Endothelial cell of umbilical vein (primary cell): ENCODE measurements around the gene TBC1D5. TPM values are rescaled to one million over a fixed set of nuclear protein-coding genes. Genes with fewer than 3 reads are reported as not detected.

Experiments used
- BruUV-seq: library from RNA; stranded (reverse); fragments of 400-500 nt; replicated peaks from 2 replicates; lab custom pipeline; 2021; lab: Mats Ljungman, UMichigan
- CTCF ChIA-PET: fragments of 300-600, 350-600 bp; sonication (Branson Sonifier 250); formaldehyde crosslinking; loops from one replicate; lab custom pipeline; 2021; ENCODE audit warnings: antibody characterized with exemption, inconsistent platforms; lab: Charles Lee
- POLR2A ChIA-PET: fragments of 300-600, 350-600 bp; sonication (Branson Sonifier 250); formaldehyde crosslinking; loops from one replicate; lab custom pipeline; 2021; ENCODE audit warnings: antibody characterized with exemption, inconsistent platforms; lab: Charles Lee
- DNase-seq: peaks from one replicate; pipeline ENCODE4 v3.0.0-alpha.2; 2011; ENCODE audit warnings: low read depth, low spot score
- FAIRE-seq: peaks from 2 replicates; lab custom pipeline; 2011; peaks lifted over from hg19 to GRCh38; lab: Jason Lieb, UNC
- H2AFZ ChIP-seq: 2 replicates; pipeline ENCODE4 v1.6.0; 2012; ENCODE audit warnings: low read depth, low read length, control low read depth, inconsistent platforms
- H3K27ac ChIP-seq: 2 replicates; pipeline ENCODE4 v1.5.1; 2011; ENCODE audit warnings: low read depth, mild to moderate bottlenecking, control low read depth, low read length, moderate library complexity; ENCODE audit not compliant: insufficient read depth
- H3K27me3 ChIP-seq, 2 experiments: 2 replicates each; pipeline versions ENCODE4 v1.6.0 to v1.6.1; 2011; ENCODE audit warnings: low read length in 2 of 2, mixed read lengths in 1 of 2; ENCODE audit not compliant: control insufficient read depth in 2 of 2, insufficient read depth in 2 of 2
- H3K36me3 ChIP-seq, 2 experiments: 2 replicates in 1 of 2; 3 replicates in 1 of 2; pipeline ENCODE4 v1.5.1; 2011; ENCODE audit warnings: low read length in 2 of 2, mild to moderate bottlenecking in 1 of 2, moderate library complexity in 1 of 2; ENCODE audit not compliant: control insufficient read depth in 2 of 2, insufficient read depth in 2 of 2; ENCODE audit errors: extremely low read depth in 1 of 2
- H3K4me1 ChIP-seq: 3 replicates; pipeline ENCODE4 v1.5.1; 2011; ENCODE audit warnings: mild to moderate bottlenecking, low read length; ENCODE audit not compliant: control insufficient read depth, insufficient read depth; ENCODE audit errors: extremely low read depth
- H3K4me2 ChIP-seq: 2 replicates; pipeline ENCODE4 v1.6.1; 2011; ENCODE audit warnings: low read length, control low read depth, mixed read lengths; ENCODE audit not compliant: insufficient read depth
- H3K4me3 ChIP-seq, 3 experiments: fragments of 200-600 bp in 1 of 3; sonication (generic), shearing (Covaris generic) in 1 of 3; replicated peaks in 1 of 3; 2 replicates each; pipeline ENCODE4 v1.5.1; 2011 to 2016; ENCODE audit warnings: control low read depth in 3 of 3, low read length in 3 of 3, mild to moderate bottlenecking in 2 of 3, inconsistent platforms in 1 of 3, low read depth in 1 of 3, moderate library complexity in 1 of 3; ENCODE audit not compliant: insufficient read depth in 1 of 3
- H3K79me2 ChIP-seq: 2 replicates; pipeline ENCODE4 v1.6.0; 2012; ENCODE audit warnings: low read length, inconsistent platforms; ENCODE audit not compliant: control insufficient read depth, insufficient read depth
- H3K9ac ChIP-seq: replicated peaks from 2 replicates; pipeline ENCODE3; 2011; ENCODE audit warnings: low read length, control low read depth; ENCODE audit not compliant: insufficient read depth; ENCODE audit errors: extremely low read depth
- H3K9me1 ChIP-seq: replicated peaks from 3 replicates; pipeline ENCODE4 v1.6.0; 2011; ENCODE audit warnings: mild to moderate bottlenecking, low read length; ENCODE audit not compliant: control insufficient read depth, insufficient read depth; ENCODE audit errors: extremely low read depth
- H3K9me3 ChIP-seq: replicated peaks from 2 replicates; pipeline ENCODE4 v1.5.1; 2012; ENCODE audit warnings: low read length, inconsistent platforms; ENCODE audit not compliant: control insufficient read depth, insufficient read depth
- H4K20me1 ChIP-seq: replicated peaks from 2 replicates; pipeline ENCODE3; 2011; ENCODE audit warnings: mild to moderate bottlenecking, low read length; ENCODE audit not compliant: control insufficient read depth, insufficient read depth; ENCODE audit errors: extremely low read depth
- EZH2 ChIP-seq: IDR thresholded peaks from 2 replicates; pipeline ENCODE4 v1.6.1; 2012; ENCODE audit warnings: borderline replicate concordance, low read depth, mild to moderate bottlenecking, moderate library complexity, low read length, inconsistent platforms; ENCODE audit not compliant: severe bottlenecking
- FOS ChIP-seq: IDR thresholded peaks from 2 replicates; pipeline ENCODE4 v1.6.1; 2011; ENCODE audit warnings: mild to moderate bottlenecking, low read length, moderate library complexity, borderline replicate concordance; ENCODE audit not compliant: insufficient read depth
- GATA2 ChIP-seq: IDR thresholded peaks from 2 replicates; pipeline ENCODE4 v1.7.0; 2011; ENCODE audit warnings: low read depth, mild to moderate bottlenecking, moderate library complexity, mixed read lengths, low read length; ENCODE audit not compliant: insufficient read length, insufficient read depth
- JUN ChIP-seq: IDR thresholded peaks from 2 replicates; pipeline ENCODE4 v1.6.1; 2011; ENCODE audit warnings: borderline replicate concordance, low read depth; ENCODE audit not compliant: insufficient read length, insufficient read depth
- MYC ChIP-seq: IDR thresholded peaks from one replicate; pipeline ENCODE4 v1.6.1; 2011; ENCODE audit warnings: mild to moderate bottlenecking, low read depth, low read length
- POLR2A ChIP-seq: IDR thresholded peaks from 2 replicates; pipeline ENCODE4 v1.6.1; 2012; ENCODE audit warnings: low read depth, mild to moderate bottlenecking, control low read depth, low read length
- POLR2AphosphoS5 ChIP-seq: IDR thresholded peaks from 2 replicates; pipeline ENCODE4 v1.6.1; 2012; ENCODE audit warnings: low read depth, mild to moderate bottlenecking, control low read depth, low read length, moderate library complexity; ENCODE audit not compliant: insufficient read depth
- dilution Hi-C: fragments of 300-500 bp; cut with MboI; formaldehyde crosslinking; loops from one replicate; pipeline ENCODE4 v1.15.0; 2019; ENCODE audit warnings: low sequenced_read_pairs; ENCODE audit not compliant: extremely low pct_ligation_motif_present
- intact Hi-C: fragments of 100-400 bp; cut with micrococcal nuclease; formaldehyde crosslinking; loops from one replicate; pipeline ENCODE4 v1.10.0; 2022
- polyA plus RNA-seq, 4 experiments: library from polyadenylated mRNA; depleted of rRNA in 3 of 4; stranded (reverse) in 3 of 4; unstranded in 1 of 4; fragments of >200 nt; gene quantifications; 2 replicates each; pipeline versions ENCODE4 v1.2.1 to v1.2.3, GENCODE V29; 2011 to 2012; ENCODE audit warnings: missing spikeins in 1 of 4
- total RNA-seq: library from RNA; stranded (reverse); gene quantifications from 2 replicates; pipeline ENCODE4 v1.2.3, GENCODE V29; 2021
- TF ChIP-seq, protein P1 (sequence below), 2 donors: IDR thresholded peaks; 1 replicate in 1 of 2; 2 replicates in 1 of 2; pipeline ENCODE4 v1.5.1; 2011; ENCODE audit warnings: low read length in 2 of 2, mild to moderate bottlenecking in 2 of 2, moderate library complexity in 2 of 2, control low read depth in 1 of 2, inconsistent platforms in 1 of 2, low read depth in 1 of 2; ENCODE audit not compliant: insufficient read depth in 1 of 2; ENCODE audit errors: extremely low read depth in 1 of 2
- TF ChIP-seq, protein P2 (sequence below): IDR thresholded peaks from 2 replicates; pipeline ENCODE4 v1.6.1; 2011; ENCODE audit not compliant: insufficient read depth, insufficient read length

Gene TBC1D5
- total and polyA plus RNA-seq, 2 donors (not counting 3 experiments of a cell fraction or from before 2014, with no cell fraction given) = 17.5 to 44.7 TPM

DNA sequence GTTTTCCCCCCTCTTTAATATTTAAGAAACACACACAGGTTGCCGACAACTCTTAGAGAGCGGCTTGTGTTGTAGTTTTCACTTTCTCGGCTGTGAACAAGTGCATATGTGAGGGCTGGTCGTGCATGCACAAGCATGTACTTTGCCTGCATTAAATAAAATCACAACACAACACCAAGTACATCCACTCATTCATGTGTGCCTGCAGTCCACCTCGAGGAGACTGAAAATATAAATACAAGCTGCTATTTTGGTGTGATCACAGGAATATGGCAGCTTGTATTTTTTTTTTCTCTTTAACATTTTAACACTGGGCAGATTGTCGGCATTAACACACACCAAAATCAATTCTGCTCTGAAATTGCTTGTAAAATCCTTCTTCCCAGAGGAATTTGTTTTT lies 346.4 kb downstream of the TBC1D5 start:
- dilution Hi-C loops = no loop called here

More for the DNA sequence above, 346.4 kb downstream of the TBC1D5 start:
- Histone ChIP-seq H3K9me1 (no peaks in the 10 kb centered on the region), H3K4me1 (no peaks in the 10 kb centered on the region), H3K27me3 (no peaks in the 10 kb centered on the region), H3K27ac (no peak overlapping the region), H3K4me3 (no peak overlapping the region), H3K4me2 (no peak overlapping the region), H3K9me3 (no peaks in the 10 kb centered on the region), H2AFZ (no peak overlapping the region), H3K9ac (no peak overlapping the region), H4K20me1 (no peaks in the 10 kb centered on the region), H3K79me2 (no peaks in the 10 kb centered on the region), H3K36me3 (no peaks in the 10 kb centered on the region)
- no peak for TF ChIP-seq MYC
- TF ChIP-seq, protein P1, sequence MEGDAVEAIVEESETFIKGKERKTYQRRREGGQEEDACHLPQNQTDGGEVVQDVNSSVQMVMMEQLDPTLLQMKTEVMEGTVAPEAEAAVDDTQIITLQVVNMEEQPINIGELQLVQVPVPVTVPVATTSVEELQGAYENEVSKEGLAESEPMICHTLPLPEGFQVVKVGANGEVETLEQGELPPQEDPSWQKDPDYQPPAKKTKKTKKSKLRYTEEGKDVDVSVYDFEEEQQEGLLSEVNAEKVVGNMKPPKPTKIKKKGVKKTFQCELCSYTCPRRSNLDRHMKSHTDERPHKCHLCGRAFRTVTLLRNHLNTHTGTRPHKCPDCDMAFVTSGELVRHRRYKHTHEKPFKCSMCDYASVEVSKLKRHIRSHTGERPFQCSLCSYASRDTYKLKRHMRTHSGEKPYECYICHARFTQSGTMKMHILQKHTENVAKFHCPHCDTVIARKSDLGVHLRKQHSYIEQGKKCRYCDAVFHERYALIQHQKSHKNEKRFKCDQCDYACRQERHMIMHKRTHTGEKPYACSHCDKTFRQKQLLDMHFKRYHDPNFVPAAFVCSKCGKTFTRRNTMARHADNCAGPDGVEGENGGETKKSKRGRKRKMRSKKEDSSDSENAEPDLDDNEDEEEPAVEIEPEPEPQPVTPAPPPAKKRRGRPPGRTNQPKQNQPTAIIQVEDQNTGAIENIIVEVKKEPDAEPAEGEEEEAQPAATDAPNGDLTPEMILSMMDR (IDR thresholded peaks at IDR 0.05; ENCODE audit: extremely low read depth in 1 of 2, insufficient read depth in 1 of 2, low read depth in 1 of 2, low read length in 2 of 2) = no peak
- no peak for TF ChIP-seq GATA2
- no peak for TF ChIP-seq JUN
- no peak for TF ChIP-seq EZH2
- no peak for TF ChIP-seq FOS
- TF ChIP-seq POLR2AphosphoS5 = no peak
- TF ChIP-seq POLR2A = no peak
- TF ChIP-seq, protein P2, sequence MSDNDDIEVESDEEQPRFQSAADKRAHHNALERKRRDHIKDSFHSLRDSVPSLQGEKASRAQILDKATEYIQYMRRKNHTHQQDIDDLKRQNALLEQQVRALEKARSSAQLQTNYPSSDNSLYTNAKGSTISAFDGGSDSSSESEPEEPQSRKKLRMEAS = no peak
- intact Hi-C loops = no loop called here
- ChIA-PET POLR2A (no interaction called here), CTCF (no interaction called here)
- DNase-seq = no peak
- no TSS peak for BruUV-seq
- no peak for FAIRE-seq
